ENCODE results near the gene LHFPL6. TPM values are rescaled to one million over a fixed set of nuclear protein-coding genes. Genes with fewer than 3 reads are reported as not detected.

Gene LHFPL6
- total RNA-seq, 2 experiments from 2014 or later, result 0.12 to 0.25 TPM

DNA sequence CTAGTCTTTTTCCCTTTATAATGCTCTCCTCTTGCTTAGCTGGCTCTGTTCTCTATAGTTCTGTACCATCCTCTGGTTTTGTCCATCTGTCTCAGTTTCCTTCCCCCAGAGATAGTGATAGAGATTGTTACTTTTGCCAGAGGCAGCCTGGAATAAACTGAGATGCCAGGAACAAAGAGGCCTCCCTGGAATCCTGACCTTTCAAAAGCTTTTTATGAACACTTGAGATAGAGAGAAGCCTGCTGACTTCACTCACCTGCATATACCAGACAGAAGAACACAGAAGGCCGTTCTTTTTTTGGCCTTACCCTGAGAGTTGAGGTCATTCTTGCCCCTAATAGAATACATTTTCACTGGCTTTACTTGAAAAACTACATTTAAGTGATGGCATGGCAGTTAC is 150.2 kb downstream of the LHFPL6 start:
- no peaks in the 10 kb centered on the region for H3K9me3 Mint-ChIP-seq
- no peaks in the 10 kb centered on the region for H3K36me3 Mint-ChIP-seq (ENCODE audit: low read depth)
- H3K27ac Mint-ChIP-seq, result no peak overlapping the region
- POLR2A ChIA-PET, result no interaction called here
- DNase-seq, result no peak
- CTCF ChIA-PET, result no interaction called here
- no peak overlapping the region for H3K4me3 Mint-ChIP-seq
- H3K4me1 Mint-ChIP-seq, result no peaks in the 10 kb centered on the region
- no peaks in the 10 kb centered on the region for H3K27me3 Mint-ChIP-seq

DNA sequence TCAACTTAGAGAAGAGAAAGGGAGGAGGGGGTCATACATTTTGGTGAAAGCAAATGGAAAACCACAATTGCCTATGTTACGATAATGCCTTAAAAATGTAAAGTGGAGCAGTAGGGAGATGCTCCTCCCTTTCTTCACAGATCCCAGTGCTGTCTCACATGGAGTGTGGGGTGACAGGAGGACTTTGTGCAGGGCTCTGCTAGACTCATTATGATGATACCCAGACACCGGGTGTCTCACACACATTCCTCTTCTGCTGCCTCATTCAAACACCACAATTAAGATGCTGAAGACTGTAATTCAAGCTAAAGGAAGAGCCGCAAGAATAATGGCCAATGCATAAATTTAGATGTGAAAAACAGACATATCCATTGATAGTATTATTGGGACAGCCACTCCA is 150.6 kb downstream of the LHFPL6 start:
- ChIA-PET POLR2A (no interaction called here), CTCF (no interaction called here)
- Mint-ChIP-seq H3K4me3 (no peak overlapping the region), H3K27me3 (no peaks in the 10 kb centered on the region), H3K9me3 (no peaks in the 10 kb centered on the region), H3K4me1 (no peaks in the 10 kb centered on the region), H3K27ac (no peak overlapping the region), H3K36me3 (ENCODE audit: low read depth) (no peaks in the 10 kb centered on the region)
- no peak for DNase-seq

DNA sequence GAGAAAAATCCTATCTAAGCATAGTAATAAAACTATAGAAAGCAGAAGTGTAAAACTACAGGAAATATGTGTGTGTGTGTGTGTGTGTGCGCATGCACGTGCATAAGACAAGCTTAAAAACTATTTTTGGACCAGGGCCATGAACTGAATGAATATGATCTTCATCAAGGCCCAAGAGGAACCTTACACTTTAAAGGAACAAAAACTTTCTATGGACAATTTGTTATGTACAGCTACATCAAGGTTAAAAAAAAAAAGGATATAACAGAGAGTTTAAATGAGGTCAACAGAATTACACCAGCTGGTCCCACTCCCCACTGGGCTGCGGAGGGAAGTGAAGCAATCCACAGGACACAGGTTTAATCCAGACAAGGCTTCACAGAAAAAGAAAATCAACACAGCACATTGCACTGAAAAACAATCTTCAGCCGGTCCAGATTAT is 151.1 kb downstream of the LHFPL6 start:
- no peak for DNase-seq
- H3K36me3 Mint-ChIP-seq (ENCODE audit: low read depth), result no peaks in the 10 kb centered on the region
- ChIA-PET POLR2A (no interaction called here), CTCF (interaction anchor here (0.6 kb wide), 1 partner anchor 12 kb away, joined by 3 read pairs; no protein-coding TSS in a partner anchor)
- H3K9me3 Mint-ChIP-seq, result no peaks in the 10 kb centered on the region
- H3K27me3 Mint-ChIP-seq, result no peaks in the 10 kb centered on the region
- H3K27ac Mint-ChIP-seq, result no peak overlapping the region
- no peaks in the 10 kb centered on the region for H3K4me1 Mint-ChIP-seq
- no peak overlapping the region for H3K4me3 Mint-ChIP-seq

DNA sequence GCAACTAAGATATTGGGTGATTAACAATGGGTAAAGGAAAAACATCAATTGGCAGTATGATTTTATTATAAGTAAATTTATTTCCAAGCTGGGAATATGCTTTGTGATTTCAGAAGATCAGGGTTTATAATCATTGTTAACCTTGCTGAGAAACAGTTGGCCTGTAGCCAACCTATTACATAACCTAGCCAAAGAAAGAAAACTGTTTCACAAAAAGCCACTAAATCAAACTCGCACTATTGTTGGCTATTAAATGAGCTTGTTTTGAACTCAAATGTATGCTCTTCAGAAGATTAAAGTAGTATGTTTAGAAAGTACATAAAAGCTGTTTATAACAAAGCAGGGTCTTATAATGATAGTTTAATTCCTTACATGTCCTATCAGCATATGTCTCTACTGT is 151.7 kb downstream of the LHFPL6 start:
- Mint-ChIP-seq H3K4me3 (no peak overlapping the region), H3K27me3 (no peaks in the 10 kb centered on the region), H3K9me3 (no peaks in the 10 kb centered on the region), H3K4me1 (no peaks in the 10 kb centered on the region), H3K27ac (no peak overlapping the region), H3K36me3 (ENCODE audit: low read depth) (no peaks in the 10 kb centered on the region)
- ChIA-PET CTCF (interaction anchor here (0.6 kb wide), 1 partner anchor 13 kb away, joined by 3 read pairs; no protein-coding TSS in a partner anchor), POLR2A (no interaction called here)
- no peak for DNase-seq

DNA sequence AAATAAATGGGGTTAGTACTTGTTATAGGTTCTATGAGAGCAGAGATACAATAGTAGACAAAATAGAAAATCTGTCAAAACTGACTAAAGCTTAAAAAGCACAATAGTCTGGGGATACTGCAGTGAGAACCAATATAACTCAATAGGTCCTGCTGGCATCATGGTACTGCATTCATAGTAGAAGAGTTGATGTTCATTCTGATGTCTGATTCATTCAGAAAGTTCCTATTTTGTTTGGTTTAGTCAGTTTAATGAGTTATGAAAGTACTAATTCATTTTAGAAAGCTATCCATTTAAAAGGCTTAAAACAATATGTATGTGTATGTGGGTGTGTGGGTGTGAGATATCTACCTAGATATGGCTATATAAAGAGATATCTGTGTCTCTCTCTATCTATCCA is 152.8 kb downstream of the LHFPL6 start:
- Mint-ChIP-seq H3K4me3 (no peak overlapping the region), H3K9me3 (no peaks in the 10 kb centered on the region), H3K27ac (no peak overlapping the region), H3K36me3 (ENCODE audit: low read depth) (no peaks in the 10 kb centered on the region), H3K27me3 (no peaks in the 10 kb centered on the region), H3K4me1 (no peaks in the 10 kb centered on the region)
- CTCF ChIA-PET, result interaction anchor here (1.2 kb wide), 1 partner anchor 14 kb away, joined by 3 read pairs; no protein-coding TSS in a partner anchor
- no peak for DNase-seq
- POLR2A ChIA-PET, result no interaction called here

DNA sequence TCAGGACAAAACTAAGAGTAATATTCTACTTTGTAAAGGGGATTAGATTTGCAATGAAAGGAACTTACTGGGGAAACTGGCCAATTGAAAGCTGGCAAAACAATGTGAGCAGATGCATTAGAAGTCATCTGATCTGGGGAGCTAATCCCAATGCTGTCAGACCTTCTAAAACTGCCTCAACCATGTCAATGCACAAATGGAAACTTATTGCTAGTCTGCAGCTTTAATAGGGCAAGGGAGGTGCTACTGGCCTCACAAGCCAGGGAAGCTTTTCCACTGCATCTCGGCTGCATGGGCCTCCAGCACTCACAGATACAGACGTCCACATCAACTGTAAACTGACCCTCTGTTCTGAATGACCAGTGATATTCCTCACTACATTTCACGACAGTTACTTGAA is 154.2 kb downstream of the LHFPL6 start:
- CTCF ChIA-PET, result no interaction called here
- H3K27me3 Mint-ChIP-seq, result no peaks in the 10 kb centered on the region
- H3K36me3 Mint-ChIP-seq (ENCODE audit: low read depth), result no peaks in the 10 kb centered on the region
- no peaks in the 10 kb centered on the region for H3K9me3 Mint-ChIP-seq
- POLR2A ChIA-PET, result no interaction called here
- no peak for DNase-seq
- H3K4me3 Mint-ChIP-seq, result no peak overlapping the region
- H3K27ac Mint-ChIP-seq, result no peak overlapping the region
- no peaks in the 10 kb centered on the region for H3K4me1 Mint-ChIP-seq

DNA sequence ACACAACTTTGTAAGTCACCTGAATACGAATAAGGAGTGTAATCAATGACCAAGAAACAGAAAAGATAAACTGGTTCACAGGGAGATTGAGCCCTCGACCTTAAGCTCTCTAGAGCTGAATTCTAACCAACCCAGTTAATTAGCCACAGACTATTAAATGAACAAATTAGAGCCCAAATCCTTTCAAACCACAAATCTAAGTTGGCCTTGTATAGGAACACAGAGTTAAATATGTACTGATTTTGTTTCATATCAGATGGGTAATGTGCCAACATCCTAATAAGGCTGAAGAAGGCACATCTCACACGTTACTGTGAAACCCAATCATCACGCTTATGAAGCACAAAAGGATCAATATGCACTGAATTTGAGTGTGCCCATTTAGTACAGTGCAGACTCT is 156.1 kb downstream of the LHFPL6 start:
- Mint-ChIP-seq H3K36me3 (ENCODE audit: low read depth) (no peaks in the 10 kb centered on the region), H3K27me3 (no peaks in the 10 kb centered on the region), H3K27ac (no peak overlapping the region), H3K9me3 (no peaks in the 10 kb centered on the region), H3K4me3 (no peak overlapping the region), H3K4me1 (no peaks in the 10 kb centered on the region)
- ChIA-PET POLR2A (no interaction called here), CTCF (no interaction called here)
- DNase-seq, result no peak

DNA sequence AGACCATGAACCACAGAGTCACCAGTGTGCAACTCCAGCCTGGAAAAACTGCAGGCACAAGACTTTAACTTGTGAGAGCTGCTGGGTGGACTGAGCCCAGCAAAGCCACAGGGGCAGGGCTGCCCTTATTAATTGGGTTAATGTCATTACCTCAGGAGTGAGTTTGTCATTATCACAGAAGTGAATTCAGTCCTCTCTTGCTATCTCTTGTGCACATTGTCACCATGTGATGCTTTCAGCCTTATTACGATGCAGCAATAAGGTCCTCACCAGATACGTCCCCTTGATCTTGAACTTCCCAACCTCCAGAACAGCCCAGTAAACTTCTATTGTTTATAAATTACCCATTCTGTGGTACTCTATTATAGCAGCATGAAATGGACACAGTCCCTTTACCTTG is 158.1 kb downstream of the LHFPL6 start:
- H3K36me3 Mint-ChIP-seq (ENCODE audit: low read depth), result no peaks in the 10 kb centered on the region
- POLR2A ChIA-PET, result no interaction called here
- no peaks in the 10 kb centered on the region for H3K4me1 Mint-ChIP-seq
- no peak overlapping the region for H3K27ac Mint-ChIP-seq
- no peak for DNase-seq
- H3K27me3 Mint-ChIP-seq, result no peaks in the 10 kb centered on the region
- no peak overlapping the region for H3K4me3 Mint-ChIP-seq
- CTCF ChIA-PET, result no interaction called here
- no peaks in the 10 kb centered on the region for H3K9me3 Mint-ChIP-seq

DNA sequence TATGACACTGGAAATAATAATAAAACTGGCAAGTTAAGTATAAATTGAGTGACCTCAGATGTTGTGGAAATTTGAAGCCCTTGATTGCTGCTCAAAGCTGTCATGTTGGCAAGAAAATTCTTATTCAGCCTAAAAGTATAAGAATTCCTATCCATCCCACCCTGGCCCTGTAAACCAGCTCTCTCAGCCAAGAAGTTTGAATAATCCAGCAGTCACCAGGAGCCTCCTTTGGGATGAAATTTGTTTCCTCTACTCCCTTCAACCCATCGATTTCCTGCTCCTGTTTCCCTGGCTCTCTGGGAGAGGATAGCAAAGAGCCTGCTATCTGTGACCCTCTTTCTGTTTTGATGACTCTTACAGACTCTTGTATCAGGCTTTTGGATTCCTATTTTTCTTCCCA is 169.3 kb downstream of the LHFPL6 start:
- H3K36me3 Mint-ChIP-seq (ENCODE audit: low read depth), result no peaks in the 10 kb centered on the region
- H3K4me1 Mint-ChIP-seq, result no peaks in the 10 kb centered on the region
- no peak overlapping the region for H3K27ac Mint-ChIP-seq
- no peak overlapping the region for H3K4me3 Mint-ChIP-seq
- H3K27me3 Mint-ChIP-seq, result peaks cover 6% of the 10 kb centered on the region
- POLR2A ChIA-PET, result no interaction called here
- DNase-seq, result no peak
- H3K9me3 Mint-ChIP-seq, result no peaks in the 10 kb centered on the region
- CTCF ChIA-PET, result no interaction called here

DNA sequence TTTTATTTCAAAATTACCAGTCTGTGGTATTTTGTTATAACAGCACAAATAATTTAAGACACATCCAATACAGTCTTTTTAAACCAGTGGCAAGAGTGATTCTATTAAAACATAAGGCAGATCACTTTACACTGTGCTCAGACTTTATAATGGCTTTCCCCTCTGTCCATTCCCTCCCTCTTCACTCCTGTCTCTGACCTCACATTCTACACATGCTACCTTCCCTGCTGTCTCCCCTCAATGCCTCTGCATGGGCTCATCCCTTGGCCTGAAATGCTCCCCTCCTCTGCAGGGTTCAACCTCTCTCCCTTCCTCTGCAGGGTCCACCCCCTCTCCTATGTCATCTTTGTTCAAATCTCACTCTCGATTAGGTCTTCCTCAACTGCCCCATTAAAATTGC is 170.8 kb downstream of the LHFPL6 start:
- Mint-ChIP-seq H3K4me1 (no peaks in the 10 kb centered on the region), H3K27me3 (peaks cover 6% of the 10 kb centered on the region)

DNA sequence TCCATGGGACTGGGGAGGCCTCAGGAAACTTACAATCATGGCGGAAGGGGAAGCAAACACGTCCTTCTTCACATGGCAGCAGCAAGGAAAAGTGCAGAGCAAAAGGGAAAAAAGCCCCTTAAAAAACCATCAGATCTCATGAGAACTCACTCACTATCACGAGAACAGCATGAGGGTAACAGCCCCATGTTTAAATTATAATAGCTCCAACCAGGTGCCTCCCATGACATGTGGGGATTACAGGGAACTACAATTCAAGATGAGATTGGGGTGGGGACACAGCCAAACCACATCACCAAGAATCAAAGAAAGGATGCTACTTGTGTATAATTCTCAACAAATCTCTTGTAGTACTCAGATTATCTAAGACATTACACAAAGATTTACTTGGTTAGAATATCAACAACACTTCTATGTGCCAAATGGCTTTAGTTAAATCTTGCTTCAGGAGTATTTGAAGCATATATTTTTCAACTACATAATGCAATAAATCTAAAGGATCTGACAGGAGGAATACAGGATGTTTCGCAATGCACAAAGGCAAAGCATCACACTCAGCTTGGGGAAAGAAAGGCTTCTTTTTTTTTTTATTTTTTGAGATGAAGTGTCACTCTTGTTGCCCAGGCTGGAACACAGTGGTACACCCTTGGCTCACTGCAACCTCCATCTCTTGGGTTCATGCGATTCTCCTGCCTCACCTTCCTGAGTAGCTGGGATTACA is 180.0 kb downstream of the LHFPL6 start:
- CTCF ChIA-PET, result no interaction called here
- Mint-ChIP-seq H3K4me3 (no peak overlapping the region), H3K36me3 (ENCODE audit: low read depth) (no peaks in the 10 kb centered on the region), H3K4me1 (no peaks in the 10 kb centered on the region), H3K9me3 (no peaks in the 10 kb centered on the region), H3K27ac (no peak overlapping the region), H3K27me3 (peaks cover 11% of the 10 kb centered on the region)
- POLR2A ChIA-PET, result no interaction called here
- DNase-seq, result no peak

More for the DNA sequence above, 170.8 kb downstream of the LHFPL6 start:
- Mint-ChIP-seq H3K27ac (no peak overlapping the region), H3K9me3 (no peaks in the 10 kb centered on the region), H3K4me3 (no peak overlapping the region), H3K36me3 (ENCODE audit: low read depth) (no peaks in the 10 kb centered on the region)
- CTCF ChIA-PET, result no interaction called here
- POLR2A ChIA-PET, result no interaction called here
- no peak for DNase-seq

DNA sequence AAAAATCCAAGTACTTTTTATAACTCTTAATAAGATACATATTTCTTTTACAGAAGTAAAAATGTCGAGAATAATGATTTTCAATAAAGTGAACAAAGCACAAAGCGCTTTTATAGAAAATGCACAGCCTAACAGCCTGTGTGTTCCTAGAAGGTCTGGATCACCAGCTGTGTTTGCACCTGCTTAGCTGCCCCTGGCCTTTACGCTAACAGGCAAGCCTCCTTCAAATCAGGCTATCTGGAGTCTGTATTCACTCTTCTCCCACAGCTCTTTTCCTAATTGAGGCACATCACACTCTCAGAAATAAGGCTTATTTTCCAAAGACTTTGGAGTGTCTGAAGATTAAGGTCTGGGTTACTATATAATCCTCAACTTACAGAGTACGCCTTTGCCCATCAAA is 183.1 kb downstream of the LHFPL6 start:
- no peaks in the 10 kb centered on the region for H3K36me3 Mint-ChIP-seq (ENCODE audit: low read depth)
- H3K27ac Mint-ChIP-seq, result no peak overlapping the region
- DNase-seq, result no peak
- H3K9me3 Mint-ChIP-seq, result no peaks in the 10 kb centered on the region
- CTCF ChIA-PET, result no interaction called here
- H3K27me3 Mint-ChIP-seq, result peaks cover 21% of the 10 kb centered on the region
- H3K4me1 Mint-ChIP-seq, result no peaks in the 10 kb centered on the region
- POLR2A ChIA-PET, result no interaction called here
- H3K4me3 Mint-ChIP-seq, result no peak overlapping the region

DNA sequence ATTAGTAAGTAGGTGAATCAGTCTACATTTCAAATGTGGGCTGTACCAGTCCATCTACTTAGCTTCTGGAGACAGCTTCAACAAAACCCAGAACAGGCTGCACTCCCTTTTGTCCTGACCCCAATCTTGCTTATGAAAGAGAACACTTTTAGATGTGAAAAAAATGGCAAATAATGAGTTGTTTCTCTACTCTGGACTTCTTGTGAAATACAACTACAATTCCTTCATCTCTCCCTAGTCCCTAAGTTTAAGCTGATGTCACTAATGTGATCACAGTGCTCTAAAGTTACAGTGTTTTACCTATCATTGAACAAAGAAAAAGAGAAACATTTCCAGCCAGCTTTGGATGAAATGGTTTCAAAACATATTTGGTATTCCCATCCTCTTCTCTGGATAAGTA is 183.9 kb downstream of the LHFPL6 start:
- Mint-ChIP-seq H3K27ac (no peak overlapping the region), H3K9me3 (no peaks in the 10 kb centered on the region), H3K36me3 (ENCODE audit: low read depth) (no peaks in the 10 kb centered on the region), H3K27me3 (peaks cover 17% of the 10 kb centered on the region), H3K4me1 (no peaks in the 10 kb centered on the region), H3K4me3 (no peak overlapping the region)
- no peak for DNase-seq
- POLR2A ChIA-PET, result no interaction called here
- CTCF ChIA-PET, result no interaction called here

DNA sequence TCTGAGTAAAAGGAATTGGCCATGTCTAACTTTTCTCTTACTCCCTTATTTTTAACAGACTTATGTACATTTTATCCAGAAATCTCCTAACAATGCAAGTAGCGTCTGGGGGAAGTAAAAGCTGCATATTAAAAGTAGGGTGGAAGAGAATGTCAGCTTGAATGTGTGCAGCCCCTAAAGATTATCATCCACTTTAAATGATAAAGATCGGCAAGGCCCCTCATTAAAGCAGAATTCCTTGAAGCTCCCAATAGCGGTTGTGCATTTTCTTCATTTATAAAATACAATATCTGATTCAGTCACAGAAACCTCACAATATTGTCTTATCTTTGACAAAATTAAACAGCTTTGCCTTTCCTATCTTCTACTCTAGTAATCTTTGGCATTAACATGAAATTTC is 184.6 kb downstream of the LHFPL6 start:
- Mint-ChIP-seq H3K27me3 (peaks cover 17% of the 10 kb centered on the region), H3K4me3 (no peak overlapping the region), H3K27ac (no peak overlapping the region), H3K36me3 (ENCODE audit: low read depth) (no peaks in the 10 kb centered on the region), H3K4me1 (no peaks in the 10 kb centered on the region), H3K9me3 (no peaks in the 10 kb centered on the region)
- ChIA-PET POLR2A (no interaction called here), CTCF (no interaction called here)
- no peak for DNase-seq

Measured in activated CD4-positive, alpha-beta T cell treated with anti-CD3 and anti-CD28 coated beads, Interleukin-2, amount 10 ng/mL, durations not matched to agents 7 days and 5 days (primary cell).